LNCaP clone FGC (cell line): ENCODE data around the gene ADAMTS19.

Experiments used
- DNase-seq: peaks from one replicate; pipeline ENCODE4 v3.0.0-alpha.2; 2011; ENCODE audit warnings: low read depth
- H3K4me3 ChIP-seq: 2 replicates; pipeline ENCODE4 v1.5.1; 2011; ENCODE audit warnings: mild to moderate bottlenecking, low read depth, low read length, control low read depth
- CTCF ChIP-seq: IDR thresholded peaks from 2 replicates; pipeline ENCODE4 v1.5.1; 2012; ENCODE audit warnings: mild to moderate bottlenecking; ENCODE audit not compliant: control insufficient read depth, insufficient read depth; ENCODE audit errors: extremely low read depth

ADAMTS19 gene

GRCh38 chr5:129658801-129659200 lies 198.7 kb downstream of the ADAMTS19 start:
- no peak overlapping the region for H3K4me3 ChIP-seq
- no peak for TF ChIP-seq CTCF
- DNase-seq: no peak

DNA sequence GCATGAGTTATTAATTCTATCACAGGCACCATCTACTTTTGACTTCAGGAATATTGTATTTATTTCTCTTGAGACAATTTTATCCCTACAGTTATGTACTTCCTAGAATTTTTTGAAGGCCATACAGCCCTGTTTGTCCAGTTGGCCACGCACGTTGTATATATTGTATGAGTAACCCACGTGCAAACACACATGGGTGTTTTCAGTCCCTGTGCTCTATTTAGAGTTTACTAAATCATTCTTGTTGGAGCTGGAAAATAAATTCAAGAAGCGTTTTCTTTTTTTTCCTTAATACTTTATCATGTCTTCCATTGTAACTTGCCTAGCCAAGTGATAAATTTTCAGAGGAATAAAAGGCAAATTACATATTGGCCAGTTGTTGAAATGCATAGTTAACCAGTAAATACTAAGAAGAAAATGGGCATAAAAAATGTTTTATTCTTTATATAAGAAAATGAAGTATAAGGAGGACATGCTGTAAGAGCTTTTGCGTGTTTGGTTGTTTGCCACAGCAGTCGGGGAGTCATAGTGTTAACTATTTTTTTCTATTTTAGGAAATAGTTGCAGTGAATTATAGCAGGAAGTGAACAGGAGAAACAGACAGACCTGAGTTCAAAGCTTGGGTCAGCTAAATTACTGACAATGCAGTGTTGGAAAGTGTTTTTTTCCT lies 201.4 kb downstream of the ADAMTS19 start:
- DNase-seq: no peak
- no peak for TF ChIP-seq CTCF
- no peak overlapping the region for H3K4me3 ChIP-seq

GRCh38 chr5:129664336-129664937 lies 204.3 kb downstream of the ADAMTS19 start:
- H3K4me3 ChIP-seq: no peak overlapping the region
- peak; percentile 69 for TF ChIP-seq CTCF
- DNase-seq: peak; percentile 18

GRCh38 chr5:129670957-129671500 lies 210.9 kb downstream of the ADAMTS19 start:
- no peak for TF ChIP-seq CTCF
- H3K4me3 ChIP-seq: no peak overlapping the region
- no peak for DNase-seq

- no peak for TF ChIP-seq CTCF
- no peak overlapping the region for H3K4me3 ChIP-seq
- DNase-seq: no peak
Measured at GRCh38 chr5:129672006-129672405, 211.9 kb downstream of the ADAMTS19 start.

DNA sequence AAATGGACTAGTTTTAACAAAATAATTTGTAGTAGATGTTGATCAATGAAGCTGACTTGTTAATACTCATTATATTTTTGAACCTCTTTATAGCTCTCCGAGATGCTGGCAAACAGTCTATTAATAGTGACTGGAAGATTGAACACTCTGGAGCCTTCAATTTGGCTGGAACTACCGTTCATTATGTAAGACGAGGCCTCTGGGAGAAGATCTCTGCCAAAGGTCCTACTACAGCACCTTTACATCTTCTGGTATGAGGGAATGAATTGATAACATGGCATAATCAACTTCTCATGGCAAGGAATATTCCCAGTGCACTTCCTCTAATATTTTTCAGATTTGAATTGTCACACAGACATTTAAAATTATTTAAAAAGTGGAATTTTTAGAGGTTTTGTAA lies 219.6 kb downstream of the ADAMTS19 start:
- no peak overlapping the region for H3K4me3 ChIP-seq
- DNase-seq: no peak
- TF ChIP-seq CTCF: no peak
